Measurements from ENCODE around the gene AIFM3. TPM values are rescaled to one million over a fixed set of nuclear protein-coding genes. Genes with fewer than 3 reads are reported as not detected.

AIFM3 gene
- total and polyA plus RNA-seq, 2 of the 4 experiments (the other 2 are of a cell fraction) = 0.09 to 0.18 TPM

- peaks cover 9 to 79% of the 10 kb centered on the region in 2 experiments for H3K79me1 ChIP-seq (ENCODE audit: low read depth in 1 of 2, low read length in 2 of 2)
- H2AK5ac ChIP-seq (ENCODE audit: low read depth, low read length) = no peak overlapping the region
- no peaks in the 10 kb centered on the region for H3K27me3 ChIP-seq (ENCODE audit: control insufficient read depth, insufficient read depth, low read length)
- no peak overlapping the region for H2BK5ac ChIP-seq (ENCODE audit: low read depth, low read length, poor library complexity, severe bottlenecking)
- H4K8ac ChIP-seq (ENCODE audit: low read depth in 2 of 2, low read length in 2 of 2) = no peak overlapping the region
- H3K4ac ChIP-seq (ENCODE audit: low read depth, low read length) = no peak overlapping the region
- no TSS peak for BruUV-seq (replicated peaks)
- in situ Hi-C loops (cut with MboI; ENCODE audit: low sequenced_read_pairs) (no loop called here), dilution Hi-C loops (cut with HindIII; ENCODE audit: low sequenced_read_pairs, unreplicated experiment) (no loop called here), intact Hi-C loops (cut with micrococcal nuclease) (no loop called here)
- H3K27ac ChIP-seq (ENCODE audit: insufficient read depth, low read length) = no peak overlapping the region
- no peak overlapping the region for H2BK15ac ChIP-seq (ENCODE audit: low read depth, low read length)
- H2AFZ ChIP-seq (replicated peaks; ENCODE audit: low read length, poor library complexity) = no peak overlapping the region
- POLR2A ChIA-PET (ENCODE audit: unreplicated experiment) = no interaction called here
- no peak overlapping the region for H4K5ac ChIP-seq (ENCODE audit: low read depth, low read length)
- no peak overlapping the region for H3K4me3 ChIP-seq (ENCODE audit: insufficient read depth, low read depth, low read length)
- H2BK120ac ChIP-seq (ENCODE audit: low read depth, low read length) = no peak overlapping the region
- no peak overlapping the region for H3K9ac ChIP-seq (ENCODE audit: low read depth, low read length)
- peaks cover 25% of the 10 kb centered on the region for H3K9me1 ChIP-seq (ENCODE audit: insufficient read depth, low read length)
- H3K23ac ChIP-seq (ENCODE audit: low read depth, low read length) = no peak overlapping the region
- H3K36me3 ChIP-seq (ENCODE audit: control insufficient read depth, insufficient read depth, low read length) = peaks cover 5% of the 10 kb centered on the region
- peaks cover 96% of the 10 kb centered on the region for H4K20me1 ChIP-seq (ENCODE audit: insufficient read depth, low read length)
- WGBS, 2 experiments (ENCODE audit: extremely low coverage in 2 of 2, insufficient read length in 1 of 2) = 100% methylated on average over 1 of the region's 8 CpGs; no CpG with 5 or more reads in 1 of the 2 experiments
- H4K91ac ChIP-seq (ENCODE audit: insufficient read depth, low read depth, low read length) = no peak overlapping the region
- H3K4me1 ChIP-seq (ENCODE audit: control insufficient read depth, insufficient read depth, low read length) = peaks cover 9% of the 10 kb centered on the region
- no peak overlapping the region for H3K56ac ChIP-seq (ENCODE audit: extremely low read depth, insufficient read depth, low read length)
- no peaks in the 10 kb centered on the region for H3K9me3 ChIP-seq (ENCODE audit: control insufficient read depth, insufficient read depth, low read length)
- DNase-seq = no peak
- ATAC-seq (ENCODE audit: low read depth) = no peak
- H3K18ac ChIP-seq (ENCODE audit: low read depth, low read length) = no peak overlapping the region
- no peak overlapping the region for H3K14ac ChIP-seq (replicated peaks; ENCODE audit: low read depth, low read length)
- no peak overlapping the region for H2AK9ac ChIP-seq (replicated peaks; ENCODE audit: low read depth, low read length, poor library complexity)
- CTCF ChIA-PET = interaction anchor here (1.1 kb wide), 1 partner anchor 26 kb away, joined by 3 read pairs; the partner anchor contains the start of gene CRKL
- H3K4me2 ChIP-seq (ENCODE audit: low read depth, low read length) = no peak overlapping the region
- no peak overlapping the region for H2BK20ac ChIP-seq (ENCODE audit: low read depth, low read length)
- TF ChIP-seq MAFK (IDR thresholded peaks at IDR 0.05; ENCODE audit: low read depth, low read length) = no peak
- no peak for TF ChIP-seq FOS (IDR thresholded peaks at IDR 0.05; ENCODE audit: low read depth, low read length)
- TF ChIP-seq RAD21 (IDR thresholded peaks at IDR 0.05; ENCODE audit: low read length) = no peak
- TF ChIP-seq CEBPB (IDR thresholded peaks at IDR 0.05; ENCODE audit: low read depth, low read length) = no peak
- no peak for TF ChIP-seq NFE2L2 (IDR thresholded peaks at IDR 0.05; ENCODE audit: low read depth, low read length)
- TF ChIP-seq MAZ (IDR thresholded peaks at IDR 0.05; ENCODE audit: borderline replicate concordance, low read depth, low read length) = no peak
- TF ChIP-seq ELK1 (IDR thresholded peaks at IDR 0.05; ENCODE audit: borderline replicate concordance, low read depth, low read length) = no peak
- TF ChIP-seq, protein P1, sequence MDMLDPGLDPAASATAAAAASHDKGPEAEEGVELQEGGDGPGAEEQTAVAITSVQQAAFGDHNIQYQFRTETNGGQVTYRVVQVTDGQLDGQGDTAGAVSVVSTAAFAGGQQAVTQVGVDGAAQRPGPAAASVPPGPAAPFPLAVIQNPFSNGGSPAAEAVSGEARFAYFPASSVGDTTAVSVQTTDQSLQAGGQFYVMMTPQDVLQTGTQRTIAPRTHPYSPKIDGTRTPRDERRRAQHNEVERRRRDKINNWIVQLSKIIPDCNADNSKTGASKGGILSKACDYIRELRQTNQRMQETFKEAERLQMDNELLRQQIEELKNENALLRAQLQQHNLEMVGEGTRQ (IDR thresholded peaks at IDR 0.05; ENCODE audit: low read depth, low read length) = no peak
- TF ChIP-seq, protein P2, sequence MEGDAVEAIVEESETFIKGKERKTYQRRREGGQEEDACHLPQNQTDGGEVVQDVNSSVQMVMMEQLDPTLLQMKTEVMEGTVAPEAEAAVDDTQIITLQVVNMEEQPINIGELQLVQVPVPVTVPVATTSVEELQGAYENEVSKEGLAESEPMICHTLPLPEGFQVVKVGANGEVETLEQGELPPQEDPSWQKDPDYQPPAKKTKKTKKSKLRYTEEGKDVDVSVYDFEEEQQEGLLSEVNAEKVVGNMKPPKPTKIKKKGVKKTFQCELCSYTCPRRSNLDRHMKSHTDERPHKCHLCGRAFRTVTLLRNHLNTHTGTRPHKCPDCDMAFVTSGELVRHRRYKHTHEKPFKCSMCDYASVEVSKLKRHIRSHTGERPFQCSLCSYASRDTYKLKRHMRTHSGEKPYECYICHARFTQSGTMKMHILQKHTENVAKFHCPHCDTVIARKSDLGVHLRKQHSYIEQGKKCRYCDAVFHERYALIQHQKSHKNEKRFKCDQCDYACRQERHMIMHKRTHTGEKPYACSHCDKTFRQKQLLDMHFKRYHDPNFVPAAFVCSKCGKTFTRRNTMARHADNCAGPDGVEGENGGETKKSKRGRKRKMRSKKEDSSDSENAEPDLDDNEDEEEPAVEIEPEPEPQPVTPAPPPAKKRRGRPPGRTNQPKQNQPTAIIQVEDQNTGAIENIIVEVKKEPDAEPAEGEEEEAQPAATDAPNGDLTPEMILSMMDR (conservative IDR thresholded peaks at IDR 0.05; ENCODE audit: low read depth, low read length) = no peak
- no peak for TF ChIP-seq POLR2A (IDR thresholded peaks at IDR 0.05; ENCODE audit: low read depth, low read length)
- no peak for TF ChIP-seq CHD1 (IDR thresholded peaks at IDR 0.05; ENCODE audit: low read depth, low read length)
- TF ChIP-seq RCOR1 (IDR thresholded peaks at IDR 0.05; ENCODE audit: insufficient replicate concordance, low read length) = no peak
- TF ChIP-seq SMC3 (IDR thresholded peaks at IDR 0.05; ENCODE audit: low read depth, low read length) = no peak
- no peak for TF ChIP-seq MXI1 (IDR thresholded peaks at IDR 0.05; ENCODE audit: borderline replicate concordance, low read depth, low read length)
- no peak for TF ChIP-seq BHLHE40 (IDR thresholded peaks at IDR 0.05; ENCODE audit: low read depth, low read length)
Observed at GRCh38 chr22:20943104-20943933, 23.7 kb upstream of the AIFM3 start.

Data from IMR-90 (cell line).